Lung (tissue), 12 donors: ENCODE measurements around the gene XXYLT1. TPM values are rescaled to one million over a fixed set of nuclear protein-coding genes. Genes with fewer than 3 reads are reported as not detected.

Experiments used
- ATAC-seq: fragments of 200-7000 bp; cut with Tn5 transposase; one replicate; pipeline ENCODE4 v1.9.1; 2020; ENCODE audit warnings: moderate number of reproducible peaks; ENCODE audit not compliant: insufficient read depth, low FRiP score
- DNase-seq, 3 donors: peaks; one replicate each; pipeline ENCODE4 v3.0.0-alpha.2; 2013 to 2017
- H3K27ac ChIP-seq, 2 donors: one replicate each; pipeline ENCODE4 v1.5.1; 2013; ENCODE audit warnings: mild to moderate bottlenecking in 2 of 2, moderate library complexity in 2 of 2, control low read depth in 1 of 2, inconsistent platforms in 1 of 2, low read depth in 1 of 2, low read length in 1 of 2
- H3K27me3 ChIP-seq, 3 donors: one replicate each; pipeline ENCODE4 v1.5.1; 2013; ENCODE audit warnings: low read length in 2 of 3; ENCODE audit not compliant: control insufficient read depth in 3 of 3, insufficient read depth in 3 of 3
- H3K36me3 ChIP-seq, 4 donors: one replicate each; pipeline ENCODE4 v1.5.1; 2013; ENCODE audit warnings: low read length in 4 of 4, mild to moderate bottlenecking in 1 of 4, moderate library complexity in 1 of 4; ENCODE audit not compliant: control insufficient read depth in 4 of 4, insufficient read depth in 4 of 4
- H3K4me1 ChIP-seq, 5 donors: one replicate each; pipeline ENCODE4 v1.5.1; 2013; ENCODE audit warnings: low read length in 5 of 5, mild to moderate bottlenecking in 2 of 5, moderate library complexity in 1 of 5; ENCODE audit not compliant: control insufficient read depth in 5 of 5, insufficient read depth in 5 of 5
- H3K4me3 ChIP-seq: one replicate; pipeline ENCODE4 v1.5.1; 2013; ENCODE audit warnings: mild to moderate bottlenecking, control low read depth, moderate library complexity
- H3K9ac ChIP-seq, 2 donors: one replicate each; pipeline ENCODE4 v1.5.1; 2013; ENCODE audit warnings: low read length in 2 of 2, control low read depth in 1 of 2; ENCODE audit not compliant: insufficient read depth in 1 of 2
- H3K9me3 ChIP-seq, 4 donors: one replicate each; pipeline ENCODE4 v1.5.1; 2013; ENCODE audit warnings: low read length in 3 of 4, mild to moderate bottlenecking in 1 of 4, moderate library complexity in 1 of 4; ENCODE audit not compliant: control insufficient read depth in 4 of 4, insufficient read depth in 3 of 4
- WGBS, 2 donors: extraction: QIAGEN DNeasy Blood & Tissue Kit; methylation state at CpG; one replicate each; pipeline ENCODE4 v1.1.7; 2013; 5-methylcytosine and 5-hydroxymethylcytosine counted together
- polyA plus RNA-seq, 2 donors: library from polyadenylated mRNA; stranded (reverse); fragments of 200-250 nt; gene quantifications; one replicate each; pipeline ENCODE4 v1.2.1, GENCODE V29; 2013
- total RNA-seq, 2 donors: library from RNA; depleted of rRNA in 1 of 2; stranded (reverse); fragments of >200 nt in 1 of 2; gene quantifications; one replicate each; pipeline ENCODE4 v1.2.1, GENCODE V29; 2014 to 2021
- TF ChIP-seq, protein P1 (sequence below): IDR thresholded peaks from 2 replicates; pipeline ENCODE4 v1.5.1; 2012; ENCODE audit warnings: mild to moderate bottlenecking; ENCODE audit errors: control extremely low read depth, extremely low read depth
- donor health status: control.
- donor health status: control.
- donor health status: Bipolar disorder and iron deficiency.
- donor health status: healthy.
- donor health status: DM: yes; HTN: yes; CAD: no.

The XXYLT1 gene
- total and polyA plus RNA-seq, 4 donors = 4.7 to 15.4 (median 11.4) TPM

GRCh38 chr3:195153653-195154052, 117.3 kb downstream of the XXYLT1 start:
- DNase-seq (peak in 2 of 3 donors; percentile 66 to 74), ATAC-seq (no peak)
- TF ChIP-seq, protein P1, sequence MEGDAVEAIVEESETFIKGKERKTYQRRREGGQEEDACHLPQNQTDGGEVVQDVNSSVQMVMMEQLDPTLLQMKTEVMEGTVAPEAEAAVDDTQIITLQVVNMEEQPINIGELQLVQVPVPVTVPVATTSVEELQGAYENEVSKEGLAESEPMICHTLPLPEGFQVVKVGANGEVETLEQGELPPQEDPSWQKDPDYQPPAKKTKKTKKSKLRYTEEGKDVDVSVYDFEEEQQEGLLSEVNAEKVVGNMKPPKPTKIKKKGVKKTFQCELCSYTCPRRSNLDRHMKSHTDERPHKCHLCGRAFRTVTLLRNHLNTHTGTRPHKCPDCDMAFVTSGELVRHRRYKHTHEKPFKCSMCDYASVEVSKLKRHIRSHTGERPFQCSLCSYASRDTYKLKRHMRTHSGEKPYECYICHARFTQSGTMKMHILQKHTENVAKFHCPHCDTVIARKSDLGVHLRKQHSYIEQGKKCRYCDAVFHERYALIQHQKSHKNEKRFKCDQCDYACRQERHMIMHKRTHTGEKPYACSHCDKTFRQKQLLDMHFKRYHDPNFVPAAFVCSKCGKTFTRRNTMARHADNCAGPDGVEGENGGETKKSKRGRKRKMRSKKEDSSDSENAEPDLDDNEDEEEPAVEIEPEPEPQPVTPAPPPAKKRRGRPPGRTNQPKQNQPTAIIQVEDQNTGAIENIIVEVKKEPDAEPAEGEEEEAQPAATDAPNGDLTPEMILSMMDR = no peak
- H3K4me1 ChIP-seq = peaks cover 12 to 72% (median 38%) of the 10 kb centered on the region in 5 donors
- WGBS, 2 donors = 84 to 87% methylated on average over 8 of the region's 8 CpGs
- H3K4me3 ChIP-seq = no peak overlapping the region
- H3K9me3 ChIP-seq = no peaks in the 10 kb centered on the region
- no peaks in the 10 kb centered on the region for H3K36me3 ChIP-seq
- H3K9ac ChIP-seq = peak overlapping the region in 1 of 2 donors; percentile 65
- H3K27me3 ChIP-seq = no peaks in the 10 kb centered on the region
- H3K27ac ChIP-seq = peak overlapping the region; percentile 47 to 87

- no peak overlapping the region for H3K9ac ChIP-seq
- H3K27ac ChIP-seq = peak overlapping the region; percentile 30 to 50
- ATAC-seq = no peak
- no peaks in the 10 kb centered on the region for H3K9me3 ChIP-seq
- no peaks in the 10 kb centered on the region for H3K27me3 ChIP-seq
- TF ChIP-seq, protein P1 = no peak
- H3K4me1 ChIP-seq = peaks cover 12 to 77% (median 38%) of the 10 kb centered on the region in 5 donors
- H3K36me3 ChIP-seq = no peaks in the 10 kb centered on the region
- WGBS, 2 donors = 62 to 68% methylated on average over 7 of the region's 7 CpGs
- peak; percentile 36 to 54 (median 53) for DNase-seq
- H3K4me3 ChIP-seq = no peak overlapping the region
Measured at GRCh38 chr3:195153130-195153529, 117.8 kb downstream of the XXYLT1 start.

GRCh38 chr3:195151866-195152541, 119.0 kb downstream of the XXYLT1 start:
- WGBS, 2 donors = 73 to 79% methylated on average over 11 of the region's 11 CpGs
- peak overlapping the region in 1 of 2 donors; percentile 62 for H3K27ac ChIP-seq
- no peaks in the 10 kb centered on the region for H3K27me3 ChIP-seq
- no peak overlapping the region for H3K9ac ChIP-seq
- TF ChIP-seq, protein P1 = no peak
- H3K4me1 ChIP-seq = peaks cover 12 to 77% (median 38%) of the 10 kb centered on the region in 5 donors
- H3K9me3 ChIP-seq = no peaks in the 10 kb centered on the region
- ATAC-seq = no peak
- DNase-seq = no peak
- no peak overlapping the region for H3K4me3 ChIP-seq
- no peaks in the 10 kb centered on the region for H3K36me3 ChIP-seq
